22Rv1 (cell line): ENCODE measurements around the gene BCKDHB.

ENCODE experiments used
- H3K27ac ChIP-seq: fragments of 450-650 bp; 2 replicates; pipeline ENCODE4 v1.5.1; 2017
- CTCF ChIP-seq: fragments of 450-650 bp; IDR thresholded peaks from 2 replicates; pipeline ENCODE4 v1.5.1; 2017; ENCODE audit warnings: mild to moderate bottlenecking
- ZFX ChIP-seq: fragments of 450-650 bp; IDR thresholded peaks from 2 replicates; pipeline ENCODE4 v1.6.1; 2017; ENCODE audit warnings: antibody characterized with exemption, borderline replicate concordance

The BCKDHB gene

GRCh38 chr6:80170433-80170832 is 64.0 kb downstream of the BCKDHB start:
- TF ChIP-seq CTCF = no peak
- TF ChIP-seq ZFX = no peak
- H3K27ac ChIP-seq = no peak overlapping the region

- no peak for TF ChIP-seq ZFX
- no peak overlapping the region for H3K27ac ChIP-seq
Measured at GRCh38 chr6:80173411-80173810, 66.9 kb downstream of the BCKDHB start.

- H3K27ac ChIP-seq = no peak overlapping the region
- no peak for TF ChIP-seq ZFX
- no peak for TF ChIP-seq CTCF
Measured at GRCh38 chr6:80174900-80175572, 68.6 kb downstream of the BCKDHB start.

- no peak overlapping the region for H3K27ac ChIP-seq
- TF ChIP-seq CTCF (no peak), ZFX (no peak)
Measured at GRCh38 chr6:80179695-80180094, 73.2 kb downstream of the BCKDHB start.

GRCh38 chr6:80181352-80182081 is 75.0 kb downstream of the BCKDHB start:
- peak overlapping the region; percentile 17; the same call in 1 of the 2 replicates for H3K27ac ChIP-seq
- TF ChIP-seq ZFX = no peak

GRCh38 chr6:80182308-80182707 is 75.8 kb downstream of the BCKDHB start:
- H3K27ac ChIP-seq = no peak overlapping the region
- no peak for TF ChIP-seq CTCF
- no peak for TF ChIP-seq ZFX

GRCh38 chr6:80183019-80183795 is 76.7 kb downstream of the BCKDHB start:
- no peak overlapping the region for H3K27ac ChIP-seq
- TF ChIP-seq ZFX (no peak), CTCF (no peak)

- TF ChIP-seq CTCF (no peak), ZFX (no peak)
Measured at GRCh38 chr6:80185492-80185891, 79.0 kb downstream of the BCKDHB start.

More at GRCh38 chr6:80185492-80185891, 79.0 kb downstream of the BCKDHB start:
- H3K27ac ChIP-seq = no peak overlapping the region
